Activated T-cell treated with anti-CD3 and anti-CD28 coated beads, Interleukin-2, amount 50 U/mL, for 4 hours (primary cell): Measurements from ENCODE around the gene SHMT1. TPM values are rescaled to one million over a fixed set of nuclear protein-coding genes. Genes with fewer than 3 reads are reported as not detected.
"Not testable (repeated sequence)": the region's sequence is repeated elsewhere in the genome, so short reads cannot be mapped to it uniquely, and the experiment has no call there.

Experiments
- ATAC-seq, 2 donors: fragments of 200-7000 bp; cut with Tn5 transposase; one replicate each; pipeline ENCODE4 v1.10.0; 2021
- DNase-seq: peaks from one replicate; pipeline ENCODE4 v3.0.0-alpha.2; 2020
- H3K27me3 Mint-ChIP-seq: one replicate; pipeline ENCODE4 v1.8.0; 2021; ENCODE audit warnings: low read depth, mixed read lengths
- H3K36me3 Mint-ChIP-seq: one replicate; pipeline ENCODE4 v1.8.0; 2022; ENCODE audit warnings: mixed read lengths; ENCODE audit not compliant: insufficient read depth
- H3K4me1 Mint-ChIP-seq: one replicate; pipeline ENCODE4 v1.8.0; 2021; ENCODE audit warnings: low read depth, mixed read lengths
- H3K4me3 Mint-ChIP-seq: one replicate; pipeline ENCODE4 v1.8.0; 2021; ENCODE audit warnings: mild to moderate bottlenecking, moderate library complexity, mixed read lengths
- H3K9me3 Mint-ChIP-seq: one replicate; pipeline ENCODE4 v1.8.0; 2021; ENCODE audit warnings: mixed read lengths
- total RNA-seq, 3 donors: library from RNA; stranded (reverse); gene quantifications; one replicate each; pipeline ENCODE4 v1.2.1, GENCODE V29; 2021

SHMT1 gene
- total RNA-seq, 3 donors from 2014 or later: 26.5 to 36.9 (median 29.7) TPM

GRCh38 chr17:18362698-18363100 is 651 bp downstream of the SHMT1 start:
- ATAC-seq: peak; percentile 3 to 5
- H3K4me1 Mint-ChIP-seq: peaks cover 16% of the 10 kb centered on the region

GRCh38 chr17:18361837-18362697 is 1.3 kb downstream of the SHMT1 start:
- Mint-ChIP-seq H3K4me3 (peak overlapping the region; percentile 90), H3K36me3 (no peaks in the 10 kb centered on the region), H3K9me3 (no peaks in the 10 kb centered on the region), H3K4me1 (peaks cover 16% of the 10 kb centered on the region), H3K27me3 (no peaks in the 10 kb centered on the region)
- ATAC-seq: no peak
- DNase-seq: no peak

More at GRCh38 chr17:18362698-18363100, 651 bp downstream of the SHMT1 start:
- no peaks in the 10 kb centered on the region for H3K36me3 Mint-ChIP-seq
- H3K4me3 Mint-ChIP-seq: peak overlapping the region; percentile 90
- H3K27me3 Mint-ChIP-seq: no peaks in the 10 kb centered on the region
- no peaks in the 10 kb centered on the region for H3K9me3 Mint-ChIP-seq
- DNase-seq: no peak

- H3K27me3 Mint-ChIP-seq: no peaks in the 10 kb centered on the region
- DNase-seq: no peak
- no peak overlapping the region for H3K4me3 Mint-ChIP-seq
- H3K36me3 Mint-ChIP-seq: peaks cover 2% of the 10 kb centered on the region
- peaks cover 16% of the 10 kb centered on the region for H3K4me1 Mint-ChIP-seq
- ATAC-seq: no peak
- no peaks in the 10 kb centered on the region for H3K9me3 Mint-ChIP-seq
These were observed 2.8 kb downstream of the SHMT1 start for GRCh38 chr17:18360518-18360917.

- DNase-seq (no peak), ATAC-seq (no peak)
- Mint-ChIP-seq H3K4me1 (no peaks in the 10 kb centered on the region), H3K27me3 (no peaks in the 10 kb centered on the region), H3K36me3 (peaks cover 10% of the 10 kb centered on the region), H3K4me3 (no peak overlapping the region), H3K9me3 (no peaks in the 10 kb centered on the region)
These were observed 6.7 kb downstream of the SHMT1 start for GRCh38 chr17:18356624-18357023.

- Mint-ChIP-seq H3K9me3 (no peaks in the 10 kb centered on the region), H3K4me1 (no peaks in the 10 kb centered on the region), H3K27me3 (no peaks in the 10 kb centered on the region), H3K4me3 (no peak overlapping the region), H3K36me3 (peaks cover 10% of the 10 kb centered on the region)
- DNase-seq (no peak), ATAC-seq (no peak)
These were observed 9.8 kb downstream of the SHMT1 start for GRCh38 chr17:18353541-18353940.

- peaks cover 7% of the 10 kb centered on the region for H3K36me3 Mint-ChIP-seq
These were observed 19.3 kb downstream of the SHMT1 start for GRCh38 chr17:18344021-18344420.

GRCh38 chr17:18339933-18340332 is 23.4 kb downstream of the SHMT1 start:
- H3K4me1 Mint-ChIP-seq: no peaks in the 10 kb centered on the region
- H3K36me3 Mint-ChIP-seq: peaks cover 10% of the 10 kb centered on the region
- H3K27me3 Mint-ChIP-seq: no peaks in the 10 kb centered on the region
- DNase-seq (no peak), ATAC-seq (no peak)
- H3K9me3 Mint-ChIP-seq: no peaks in the 10 kb centered on the region
- no peak overlapping the region for H3K4me3 Mint-ChIP-seq

More at GRCh38 chr17:18344021-18344420, 19.3 kb downstream of the SHMT1 start:
- Mint-ChIP-seq H3K9me3 (no peaks in the 10 kb centered on the region), H3K4me1 (no peaks in the 10 kb centered on the region), H3K4me3 (no peak overlapping the region), H3K27me3 (no peaks in the 10 kb centered on the region)
- ATAC-seq: no peak
- no peak for DNase-seq

GRCh38 chr17:18338158-18338557 is 25.2 kb downstream of the SHMT1 start:
- H3K27me3 Mint-ChIP-seq, H3K4me1 Mint-ChIP-seq, ATAC-seq, H3K9me3 Mint-ChIP-seq, DNase-seq, H3K4me3 Mint-ChIP-seq: not testable (repeated sequence)
- peaks cover 14% of the 10 kb centered on the region for H3K36me3 Mint-ChIP-seq

GRCh38 chr17:18332909-18333489 is 30.4 kb downstream of the SHMT1 start:
- Mint-ChIP-seq H3K4me3 (no peak overlapping the region), H3K9me3 (no peaks in the 10 kb centered on the region), H3K36me3 (peaks cover 3% of the 10 kb centered on the region), H3K27me3 (no peaks in the 10 kb centered on the region), H3K4me1 (peaks cover 10% of the 10 kb centered on the region)
- DNase-seq: no peak
- ATAC-seq: no peak

GRCh38 chr17:18331879-18332278 is 31.5 kb downstream of the SHMT1 start:
- Mint-ChIP-seq H3K4me3 (peak overlapping the region; percentile 60), H3K9me3 (no peaks in the 10 kb centered on the region), H3K4me1 (peaks cover 10% of the 10 kb centered on the region), H3K36me3 (peaks cover 3% of the 10 kb centered on the region), H3K27me3 (no peaks in the 10 kb centered on the region)
- no peak for DNase-seq
- peak; percentile 18 to 58 for ATAC-seq

- peaks cover 16% of the 10 kb centered on the region for H3K36me3 Mint-ChIP-seq
- DNase-seq (no peak), ATAC-seq (no peak)
- H3K27me3 Mint-ChIP-seq: no peaks in the 10 kb centered on the region
- peaks cover 14% of the 10 kb centered on the region for H3K4me1 Mint-ChIP-seq
- no peaks in the 10 kb centered on the region for H3K9me3 Mint-ChIP-seq
- no peak overlapping the region for H3K4me3 Mint-ChIP-seq
These were observed 34.6 kb downstream of the SHMT1 start for GRCh38 chr17:18328643-18329204.

- peaks cover 15% of the 10 kb centered on the region for H3K4me1 Mint-ChIP-seq
These were observed 35.8 kb downstream of the SHMT1 start for GRCh38 chr17:18327556-18327955.

GRCh38 chr17:18327093-18327492 is 36.3 kb downstream of the SHMT1 start:
- Mint-ChIP-seq H3K9me3 (no peaks in the 10 kb centered on the region), H3K36me3 (peaks cover 21% of the 10 kb centered on the region), H3K4me3 (no peak overlapping the region), H3K27me3 (no peaks in the 10 kb centered on the region), H3K4me1 (peaks cover 15% of the 10 kb centered on the region)
- DNase-seq (no peak), ATAC-seq (no peak)

More at GRCh38 chr17:18327556-18327955, 35.8 kb downstream of the SHMT1 start:
- ATAC-seq (no peak), DNase-seq (no peak)
- Mint-ChIP-seq H3K9me3 (no peaks in the 10 kb centered on the region), H3K4me3 (no peak overlapping the region), H3K36me3 (peaks cover 20% of the 10 kb centered on the region), H3K27me3 (no peaks in the 10 kb centered on the region)

GRCh38 chr17:18326572-18326971 is 36.8 kb downstream of the SHMT1 start:
- no peaks in the 10 kb centered on the region for H3K27me3 Mint-ChIP-seq
- H3K4me1 Mint-ChIP-seq: peaks cover 12% of the 10 kb centered on the region
- H3K4me3 Mint-ChIP-seq: no peak overlapping the region

More at GRCh38 chr17:18326572-18326971, 36.8 kb downstream of the SHMT1 start:
- no peak for DNase-seq
- Mint-ChIP-seq H3K36me3 (peaks cover 23% of the 10 kb centered on the region), H3K9me3 (no peaks in the 10 kb centered on the region)
- no peak for ATAC-seq
